ENCODE data around the gene INPP5E. TPM values are rescaled to one million over a fixed set of nuclear protein-coding genes. Genes with fewer than 3 reads are reported as not detected.

INPP5E gene
- total RNA-seq, 1 donor from 2014 or later = 24.0 TPM

GRCh38 chr9:136474974-136475865, 35.6 kb upstream of the INPP5E start:
- H3K4me3 Mint-ChIP-seq = no peak overlapping the region
- DNase-seq (ENCODE audit: extremely low spot score, unreplicated experiment) = no peak
- no peaks in the 10 kb centered on the region for H3K9me3 Mint-ChIP-seq
- no peaks in the 10 kb centered on the region for H3K36me3 Mint-ChIP-seq
- peaks cover 8% of the 10 kb centered on the region for H3K4me1 Mint-ChIP-seq (ENCODE audit: unreplicated experiment)
- H3K27ac Mint-ChIP-seq = no peak overlapping the region
- no peaks in the 10 kb centered on the region for H3K27me3 Mint-ChIP-seq
- TF ChIP-seq CTCF (conservative IDR thresholded peaks at IDR 0.05) = no peak

GRCh38 chr9:136474021-136474640, 34.5 kb upstream of the INPP5E start:
- no peaks in the 10 kb centered on the region for H3K9me3 Mint-ChIP-seq
- peaks cover 4% of the 10 kb centered on the region for H3K4me1 Mint-ChIP-seq (ENCODE audit: unreplicated experiment)
- H3K36me3 Mint-ChIP-seq = no peaks in the 10 kb centered on the region

GRCh38 chr9:136473354-136473721, 33.7 kb upstream of the INPP5E start:
- no peak overlapping the region for H3K4me3 Mint-ChIP-seq
- no peak for DNase-seq (ENCODE audit: extremely low spot score, unreplicated experiment)
- H3K27me3 Mint-ChIP-seq = no peaks in the 10 kb centered on the region
- no peaks in the 10 kb centered on the region for H3K36me3 Mint-ChIP-seq
- no peak for TF ChIP-seq CTCF (conservative IDR thresholded peaks at IDR 0.05)
- H3K9me3 Mint-ChIP-seq = no peaks in the 10 kb centered on the region
- H3K4me1 Mint-ChIP-seq (ENCODE audit: unreplicated experiment) = no peaks in the 10 kb centered on the region
- no peak overlapping the region for H3K27ac Mint-ChIP-seq

More at GRCh38 chr9:136474021-136474640, 34.5 kb upstream of the INPP5E start:
- H3K27ac Mint-ChIP-seq = no peak overlapping the region
- no peak overlapping the region for H3K4me3 Mint-ChIP-seq
- no peaks in the 10 kb centered on the region for H3K27me3 Mint-ChIP-seq
- TF ChIP-seq CTCF (conservative IDR thresholded peaks at IDR 0.05) = no peak
- no peak for DNase-seq (ENCODE audit: extremely low spot score, unreplicated experiment)

GRCh38 chr9:136472640-136473353, 33.2 kb upstream of the INPP5E start:
- TF ChIP-seq CTCF (conservative IDR thresholded peaks at IDR 0.05) = no peak
- no peak overlapping the region for H3K4me3 Mint-ChIP-seq
- no peaks in the 10 kb centered on the region for H3K27me3 Mint-ChIP-seq
- no peaks in the 10 kb centered on the region for H3K4me1 Mint-ChIP-seq (ENCODE audit: unreplicated experiment)
- H3K27ac Mint-ChIP-seq = no peak overlapping the region
- H3K9me3 Mint-ChIP-seq = no peaks in the 10 kb centered on the region
- H3K36me3 Mint-ChIP-seq = no peaks in the 10 kb centered on the region
- no peak for DNase-seq (ENCODE audit: extremely low spot score, unreplicated experiment)

GRCh38 chr9:136471802-136472487, 32.3 kb upstream of the INPP5E start:
- Mint-ChIP-seq H3K27me3 (no peaks in the 10 kb centered on the region), H3K4me3 (no peak overlapping the region), H3K27ac (no peak overlapping the region), H3K9me3 (no peaks in the 10 kb centered on the region), H3K36me3 (no peaks in the 10 kb centered on the region), H3K4me1 (ENCODE audit: unreplicated experiment) (no peaks in the 10 kb centered on the region)
- TF ChIP-seq CTCF (conservative IDR thresholded peaks at IDR 0.05) = no peak
- no peak for DNase-seq (ENCODE audit: extremely low spot score, unreplicated experiment)

Measured in type B pancreatic cell (in vitro differentiated cells).